Rectal smooth muscle tissue (tissue), 1 donor: ENCODE data around the gene PDE4DIP.
"Not testable (repeated sequence)": the region's sequence is repeated elsewhere in the genome, so short reads cannot be mapped to it uniquely, and the experiment has no call there.

Source experiments
- H3K27ac ChIP-seq: one replicate; pipeline ENCODE4 v1.7.0; 2013; ENCODE audit warnings: low read depth, low read length, inconsistent platforms
- H3K27me3 ChIP-seq: one replicate; pipeline ENCODE4 v1.7.0; 2013; ENCODE audit warnings: low read length; ENCODE audit not compliant: control insufficient read depth, insufficient read depth
- H3K36me3 ChIP-seq: one replicate; pipeline ENCODE4 v1.7.0; 2013; ENCODE audit warnings: low read length; ENCODE audit not compliant: control insufficient read depth, insufficient read depth
- H3K4me1 ChIP-seq: one replicate; pipeline ENCODE4 v1.7.0; 2013; ENCODE audit warnings: low read length; ENCODE audit not compliant: control insufficient read depth, insufficient read depth
- H3K4me3 ChIP-seq: one replicate; pipeline ENCODE4 v1.7.0; 2013; ENCODE audit warnings: low read length
- H3K9ac ChIP-seq: one replicate; pipeline ENCODE4 v1.7.0; 2013; ENCODE audit warnings: low read length

Gene PDE4DIP

GRCh38 chr1:148911303-148911928 lies 67.2 kb downstream of the PDE4DIP start:
- H3K27ac ChIP-seq, H3K27me3 ChIP-seq, H3K9ac ChIP-seq, H3K4me3 ChIP-seq, H3K36me3 ChIP-seq, H3K4me1 ChIP-seq: not testable (repeated sequence)

GRCh38 chr1:148916222-148916621 lies 72.0 kb downstream of the PDE4DIP start:
- H3K4me3 ChIP-seq, H3K27me3 ChIP-seq, H3K9ac ChIP-seq, H3K4me1 ChIP-seq, H3K36me3 ChIP-seq, H3K27ac ChIP-seq: not testable (repeated sequence)

- not testable (repeated sequence) for H3K9ac ChIP-seq, H3K4me3 ChIP-seq, H3K4me1 ChIP-seq, H3K27me3 ChIP-seq, H3K27ac ChIP-seq, H3K36me3 ChIP-seq
Measured at GRCh38 chr1:148916695-148917348, 72.6 kb downstream of the PDE4DIP start.

GRCh38 chr1:148918836-148919447 lies 74.7 kb downstream of the PDE4DIP start:
- not testable (repeated sequence) for H3K4me3 ChIP-seq, H3K4me1 ChIP-seq, H3K27ac ChIP-seq, H3K36me3 ChIP-seq, H3K27me3 ChIP-seq, H3K9ac ChIP-seq

GRCh38 chr1:148921047-148921446 lies 76.8 kb downstream of the PDE4DIP start:
- H3K4me3 ChIP-seq, H3K9ac ChIP-seq, H3K36me3 ChIP-seq, H3K4me1 ChIP-seq, H3K27me3 ChIP-seq, H3K27ac ChIP-seq: not testable (repeated sequence)

- not testable (repeated sequence) for H3K9ac ChIP-seq
Measured at GRCh38 chr1:148923798-148924197, 79.6 kb downstream of the PDE4DIP start.

GRCh38 chr1:148927645-148928044 lies 83.4 kb downstream of the PDE4DIP start:
- H3K27ac ChIP-seq, H3K27me3 ChIP-seq, H3K4me1 ChIP-seq, H3K36me3 ChIP-seq, H3K4me3 ChIP-seq, H3K9ac ChIP-seq: not testable (repeated sequence)

More at GRCh38 chr1:148923798-148924197, 79.6 kb downstream of the PDE4DIP start:
- not testable (repeated sequence) for H3K27ac ChIP-seq, H3K4me3 ChIP-seq, H3K36me3 ChIP-seq, H3K27me3 ChIP-seq, H3K4me1 ChIP-seq

GRCh38 chr1:148929253-148929652 lies 85.0 kb downstream of the PDE4DIP start:
- not testable (repeated sequence) for H3K4me1 ChIP-seq, H3K9ac ChIP-seq, H3K4me3 ChIP-seq

GRCh38 chr1:148935381-148936002 lies 91.3 kb downstream of the PDE4DIP start:
- H3K36me3 ChIP-seq, H3K27me3 ChIP-seq, H3K9ac ChIP-seq, H3K27ac ChIP-seq, H3K4me3 ChIP-seq, H3K4me1 ChIP-seq: not testable (repeated sequence)

More at GRCh38 chr1:148929253-148929652, 85.0 kb downstream of the PDE4DIP start:
- not testable (repeated sequence) for H3K27ac ChIP-seq, H3K27me3 ChIP-seq, H3K36me3 ChIP-seq

GRCh38 chr1:148942906-148943305 lies 98.7 kb downstream of the PDE4DIP start:
- H3K27me3 ChIP-seq, H3K27ac ChIP-seq, H3K9ac ChIP-seq, H3K36me3 ChIP-seq, H3K4me3 ChIP-seq, H3K4me1 ChIP-seq: not testable (repeated sequence)

- not testable (repeated sequence) for H3K36me3 ChIP-seq, H3K4me3 ChIP-seq, H3K9ac ChIP-seq, H3K27ac ChIP-seq, H3K27me3 ChIP-seq, H3K4me1 ChIP-seq
Measured at GRCh38 chr1:148945130-148945529, 100.9 kb downstream of the PDE4DIP start.

- H3K36me3 ChIP-seq, H3K27ac ChIP-seq, H3K4me3 ChIP-seq, H3K9ac ChIP-seq, H3K27me3 ChIP-seq, H3K4me1 ChIP-seq: not testable (repeated sequence)
Measured at GRCh38 chr1:148948768-148949167, 104.5 kb downstream of the PDE4DIP start.
